ENCODE results near the gene ATG5. TPM values are rescaled to one million over a fixed set of nuclear protein-coding genes. Genes with fewer than 3 reads are reported as not detected.

Gene ATG5
- total and polyA plus RNA-seq, 9 of the 15 experiments (the other 6 are each of a cell fraction or from before 2014, with no cell fraction given) = 29.0 to 80.0 (median 53.2) TPM

- TF ChIP-seq MGA (IDR thresholded peaks at IDR 0.05) = no peak
- TF ChIP-seq E2F4 (CRISPR knock-in tag; IDR thresholded peaks at IDR 0.05; ENCODE audit: low read depth) = no peak
- no peak for TF ChIP-seq ZNF12 (CRISPR knock-in tag; IDR thresholded peaks at IDR 0.05)
- TF ChIP-seq YBX1 (IDR thresholded peaks at IDR 0.05) = no peak
- TF ChIP-seq ZNF41 (CRISPR knock-in tag; conservative IDR thresholded peaks at IDR 0.05) = no peak
- TF ChIP-seq SETDB1 (IDR thresholded peaks at IDR 0.05; ENCODE audit: low read length) = no peak
- no peak for TF ChIP-seq ADNP (tag; IDR thresholded peaks at IDR 0.05)
- TF ChIP-seq ZNF324 (CRISPR knock-in tag; IDR thresholded peaks at IDR 0.05) = no peak
These were observed 100.0 kb downstream of the ATG5 start (continued) for GRCh38 chr6:106225581-106225980.

Measured in K562 (cell line).